GF-D8 (cell line): Measurements from ENCODE around the gene UST.
"Not testable (repeated sequence)": the region's sequence is repeated elsewhere in the genome, so short reads cannot be mapped to it uniquely, and the experiment has no call there.

ENCODE experiments used
- DNase-seq: peaks from one replicate; lab custom pipeline; 2025; lab: John Stamatoyannopoulos, UW

UST gene

DNA sequence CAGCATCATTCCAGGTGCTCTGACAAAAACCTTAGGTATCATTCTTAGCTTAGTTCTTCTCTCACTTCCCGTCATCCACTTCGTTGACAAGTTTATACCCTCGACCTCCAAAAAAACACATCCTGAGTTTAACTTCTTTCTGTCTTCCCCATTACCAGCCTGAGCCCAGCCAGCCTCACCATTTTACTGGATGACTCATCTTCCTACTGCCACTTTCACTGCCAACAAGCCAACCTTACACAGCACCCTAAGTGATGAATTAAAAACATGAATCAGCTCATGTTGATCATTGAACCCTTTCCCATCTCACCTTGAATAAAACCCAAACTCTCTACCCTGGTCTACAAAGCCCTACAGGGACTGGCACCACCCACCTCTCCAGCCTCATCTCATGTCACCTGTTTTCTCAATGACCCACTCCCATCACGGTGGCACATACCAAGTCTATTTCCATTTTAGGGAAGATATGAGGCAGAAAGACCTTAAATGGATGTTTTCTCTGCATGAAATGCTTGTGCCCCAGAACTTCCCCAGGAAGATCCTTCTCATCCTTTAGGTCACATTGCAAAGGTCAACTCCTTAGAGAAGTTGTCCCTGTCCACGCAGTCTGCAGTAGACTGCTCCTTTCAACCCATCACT lies 9.9 kb upstream of the UST start:
- DNase-seq, result no peak

DNA sequence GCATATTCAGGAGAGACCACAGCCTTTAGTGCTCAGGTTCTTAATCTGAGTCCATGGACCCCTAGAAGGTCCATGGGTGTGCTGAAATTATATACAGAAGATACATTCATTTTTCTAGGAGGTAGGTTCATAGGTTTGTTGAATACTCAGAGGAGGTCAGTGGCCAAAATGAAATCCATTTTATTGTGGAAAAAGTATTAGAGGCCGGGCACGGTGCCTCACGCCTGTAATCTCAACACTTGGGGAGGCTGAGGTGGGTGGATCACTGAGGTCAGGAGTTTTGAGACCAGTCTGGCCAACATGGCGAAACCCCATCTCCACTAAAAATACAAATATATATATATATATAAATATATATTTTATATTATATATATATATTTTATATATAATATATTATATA lies 9.0 kb upstream of the UST start:
- no peak for DNase-seq

DNA sequence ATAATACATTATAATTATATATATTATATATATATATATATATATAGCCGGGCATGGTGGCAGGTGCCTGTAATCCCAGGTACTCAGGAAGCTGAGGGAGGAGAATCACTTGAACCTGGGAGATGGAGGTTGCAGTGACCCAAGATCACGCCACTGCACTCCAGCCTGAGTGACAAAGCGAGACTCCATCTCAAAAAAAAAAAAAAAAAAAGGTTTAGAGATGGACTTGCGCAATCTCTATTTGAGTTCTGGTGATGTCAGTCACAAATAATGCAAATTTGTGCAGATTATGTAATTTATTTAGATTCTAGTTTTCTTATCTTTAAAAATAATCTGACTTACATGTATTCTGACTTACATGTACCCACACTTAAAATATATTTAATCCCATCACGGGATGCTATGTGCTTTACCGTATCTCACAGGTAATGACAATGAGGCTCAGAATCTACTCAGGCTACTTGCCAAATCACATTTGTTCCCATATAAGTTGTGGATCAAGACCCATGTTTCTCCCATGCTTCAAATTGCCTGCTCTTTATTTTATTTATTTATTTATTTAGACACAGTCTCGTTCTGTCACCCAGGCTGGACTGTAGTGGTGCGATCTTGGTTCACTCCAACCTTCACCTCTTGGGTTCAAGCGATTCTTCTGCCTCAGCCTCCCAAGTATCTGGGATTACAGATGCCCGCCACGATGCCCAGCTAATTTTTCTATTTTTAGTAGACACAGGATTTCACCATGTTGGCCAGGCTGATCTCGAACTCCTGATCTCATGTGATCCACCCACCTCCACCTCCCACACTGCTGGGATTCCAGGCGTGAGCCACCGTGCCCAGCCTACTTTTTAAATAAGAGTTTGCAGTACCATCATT lies 7.6 kb upstream of the UST start:
- DNase-seq, result no peak

DNA sequence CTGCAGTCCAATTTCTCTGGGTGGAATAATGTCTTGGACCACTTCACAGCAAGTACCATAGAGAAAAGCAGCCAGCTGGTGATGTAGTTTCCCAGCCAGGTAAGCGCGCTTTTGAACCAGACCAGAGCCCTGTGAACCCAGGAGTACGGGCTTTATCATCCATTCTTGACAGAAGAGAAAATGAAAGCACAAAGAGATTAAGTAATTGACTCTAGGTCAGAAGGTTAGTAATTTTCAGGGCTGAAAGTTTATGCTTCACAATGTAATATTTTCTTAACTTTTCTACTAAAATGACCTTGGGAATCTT lies 7.1 kb upstream of the UST start:
- DNase-seq, result no peak

DNA sequence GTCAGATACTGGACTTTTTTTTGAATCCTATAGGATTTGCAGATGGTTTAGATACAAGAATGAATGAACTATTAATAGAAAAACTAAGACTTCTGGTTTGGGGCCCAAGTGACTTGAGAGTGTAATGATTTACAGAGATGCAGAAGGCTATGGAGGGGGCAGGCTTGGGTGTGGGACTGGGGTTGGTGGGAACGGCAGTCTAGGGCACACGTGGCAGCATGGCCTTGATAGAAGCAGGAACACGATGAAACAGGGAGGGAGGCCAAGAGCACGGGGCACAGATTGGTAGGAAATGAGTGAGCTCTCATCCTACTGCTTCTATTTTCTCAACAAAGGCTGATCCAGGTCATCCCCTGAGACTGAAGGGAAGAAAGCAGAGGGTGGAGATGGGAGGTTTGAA lies 3.4 kb upstream of the UST start:
- DNase-seq, result no peak

DNA sequence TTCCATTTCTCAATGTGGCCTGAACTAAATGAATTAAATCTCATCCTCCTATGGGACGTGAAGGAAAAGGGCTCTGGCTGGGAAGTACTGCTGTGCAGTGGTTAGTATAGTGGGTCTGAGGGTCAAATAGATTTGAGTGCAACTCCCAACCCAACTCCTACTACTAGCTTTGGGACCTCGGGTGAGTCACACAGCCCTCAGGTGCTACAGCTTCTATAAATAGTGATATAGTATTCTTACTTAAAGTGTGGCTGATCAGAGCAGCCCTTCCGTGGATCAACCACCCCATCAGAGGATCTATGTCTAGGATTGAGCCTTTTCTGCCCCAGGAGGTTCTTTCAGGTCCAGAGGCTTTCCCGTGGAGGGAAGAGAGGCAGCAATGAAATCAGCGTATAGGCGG lies 904 bp upstream of the UST start:
- no peak for DNase-seq

DNA sequence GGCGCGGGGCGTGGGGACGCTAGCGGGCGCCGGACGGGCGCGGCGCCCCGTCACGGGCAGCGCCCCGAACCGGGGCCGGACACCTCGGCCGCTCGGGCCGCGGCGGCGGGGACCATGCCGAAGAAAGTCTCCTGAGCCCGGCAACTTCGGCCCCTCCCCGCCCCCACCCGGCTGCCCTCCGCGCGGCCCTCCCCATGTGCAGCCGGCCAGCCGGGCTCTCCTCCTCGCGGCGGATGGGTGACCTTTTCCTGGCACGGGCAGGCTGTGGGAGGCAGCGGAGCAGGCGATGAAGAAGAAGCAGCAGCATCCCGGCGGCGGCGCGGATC lies 278 bp downstream of the UST start:
- no peak for DNase-seq

DNA sequence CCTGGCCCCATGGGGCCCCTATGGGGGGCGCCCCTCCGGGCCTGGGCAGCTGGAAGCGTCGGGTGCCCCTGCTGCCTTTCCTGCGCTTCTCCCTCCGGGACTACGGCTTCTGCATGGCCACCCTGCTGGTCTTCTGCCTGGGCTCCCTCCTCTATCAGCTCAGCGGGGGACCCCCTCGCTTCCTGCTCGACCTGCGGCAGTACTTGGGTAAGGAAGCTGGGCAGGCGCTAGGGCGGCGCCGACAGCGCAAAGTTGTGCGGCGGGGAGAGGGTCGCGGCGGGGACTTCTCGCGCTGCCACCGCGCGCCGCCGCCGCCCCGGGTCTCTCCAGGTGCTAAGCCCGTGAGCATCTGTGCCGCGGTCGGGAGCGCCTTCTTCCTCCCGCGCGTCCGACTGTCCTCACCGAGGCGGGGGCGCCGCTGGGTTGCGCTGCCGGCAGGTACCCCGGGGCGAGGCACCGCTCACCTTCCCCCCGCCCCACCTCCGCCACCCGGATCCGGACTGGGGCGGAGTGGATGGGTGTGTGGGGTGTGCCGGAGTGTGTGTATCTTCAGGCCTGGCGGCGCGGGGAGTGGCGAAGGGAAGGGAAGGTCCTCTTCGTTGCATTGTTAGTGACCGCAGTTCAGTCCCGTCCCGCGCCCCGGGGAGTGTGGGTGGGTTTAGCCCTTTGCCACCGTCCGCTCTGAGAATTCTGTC lies 788 bp downstream of the UST start:
- DNase-seq, result no peak

DNA sequence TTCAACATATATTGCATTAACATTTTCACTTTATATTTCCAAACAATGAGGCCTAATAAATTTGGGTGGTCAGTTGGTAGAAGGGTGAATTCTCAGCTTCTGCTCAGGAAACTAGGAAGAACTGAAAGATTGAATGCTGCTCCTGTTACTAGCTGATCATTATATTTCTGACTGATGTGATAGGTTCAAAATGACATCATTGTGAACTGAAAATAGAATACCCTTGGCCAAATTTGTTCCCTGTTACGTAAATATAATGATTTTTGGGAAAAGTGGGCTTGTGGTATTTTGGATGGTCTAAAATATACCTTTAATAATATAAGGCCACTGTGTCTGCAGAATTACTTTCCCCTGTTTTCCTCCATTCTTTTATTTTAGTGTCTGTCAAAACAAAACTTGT lies 2.8 kb downstream of the UST start:
- no peak for DNase-seq

DNA sequence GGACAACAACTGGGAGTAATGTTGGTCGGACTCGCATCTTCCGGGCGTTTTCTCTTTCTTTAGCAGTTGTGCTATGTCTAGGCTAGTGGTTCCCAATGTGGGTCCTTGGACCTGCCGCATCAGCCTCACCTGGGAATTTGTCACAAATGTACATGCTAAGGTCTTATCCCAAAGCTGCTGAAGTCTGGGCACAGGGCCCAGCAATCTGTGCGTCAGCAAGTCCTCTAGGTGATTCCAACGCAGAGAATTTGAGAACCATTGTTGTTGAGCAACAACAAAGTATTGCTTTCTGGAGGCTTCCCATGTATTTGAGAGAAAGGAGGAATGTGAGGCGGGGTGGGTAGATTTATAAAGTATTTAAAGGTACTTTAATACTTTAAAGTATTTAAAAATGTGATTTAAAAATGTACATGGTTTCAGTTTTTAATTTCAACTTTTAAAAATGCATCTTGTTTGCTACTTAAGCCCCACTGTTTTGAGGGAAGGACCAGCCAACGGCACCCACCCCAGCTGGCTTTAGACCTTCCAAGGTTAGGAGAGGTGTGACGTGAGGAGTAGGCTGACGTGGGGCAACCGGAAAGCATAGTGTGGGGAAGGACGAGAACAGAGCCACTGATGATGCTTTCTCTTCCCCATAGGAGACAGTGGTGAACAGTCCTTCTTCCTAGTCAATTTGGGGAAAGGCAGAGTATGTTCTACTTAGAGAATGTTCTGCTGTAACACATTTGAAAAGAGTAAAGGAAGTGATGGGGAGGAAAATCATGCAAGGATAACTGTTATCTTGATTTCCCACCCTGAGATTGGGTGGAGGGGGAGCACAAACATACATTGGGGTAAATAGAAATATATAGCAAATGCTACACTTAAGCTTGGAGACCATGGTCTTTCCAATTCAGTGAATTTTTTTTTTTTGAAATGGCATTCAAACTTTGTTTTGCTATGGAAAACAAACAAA lies 4.3 kb downstream of the UST start:
- no peak for DNase-seq

DNA sequence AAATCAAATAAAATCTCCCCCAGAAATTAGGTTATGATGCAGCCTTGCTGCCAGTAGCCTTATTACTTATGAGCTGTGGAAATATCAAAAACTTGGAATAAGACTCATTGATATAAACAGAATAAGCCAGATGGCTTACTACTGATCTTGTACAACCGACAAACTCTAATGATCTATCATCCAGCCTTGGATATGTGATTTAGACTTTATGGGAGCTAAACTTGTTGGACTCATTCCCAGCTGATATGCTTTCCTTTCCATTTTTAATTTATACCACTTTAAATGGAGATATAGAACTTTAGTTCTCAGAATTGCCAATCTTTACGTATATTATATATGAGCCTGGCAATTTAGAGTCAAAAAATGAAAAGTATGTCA lies 5.0 kb downstream of the UST start:
- DNase-seq, result no peak

DNA sequence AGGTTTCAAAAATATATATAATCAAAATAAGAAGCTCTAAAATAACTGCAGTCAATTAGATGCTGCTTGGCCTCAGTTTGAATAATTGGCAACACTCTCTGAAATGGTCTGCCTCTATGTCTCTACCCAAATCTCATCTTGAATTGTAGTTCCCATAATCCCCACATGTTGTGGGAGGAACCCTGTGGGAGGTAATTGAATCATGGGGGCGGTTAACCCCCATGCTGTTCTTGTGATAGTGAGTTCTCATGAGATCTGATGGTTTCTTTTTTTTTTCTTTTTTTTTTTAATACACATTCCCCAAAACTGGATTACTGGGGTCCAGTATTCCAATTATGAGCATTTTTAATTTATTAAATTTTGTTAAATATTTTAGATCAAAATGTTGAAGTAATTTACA lies 8.5 kb downstream of the UST start:
- not testable (repeated sequence) for DNase-seq

DNA sequence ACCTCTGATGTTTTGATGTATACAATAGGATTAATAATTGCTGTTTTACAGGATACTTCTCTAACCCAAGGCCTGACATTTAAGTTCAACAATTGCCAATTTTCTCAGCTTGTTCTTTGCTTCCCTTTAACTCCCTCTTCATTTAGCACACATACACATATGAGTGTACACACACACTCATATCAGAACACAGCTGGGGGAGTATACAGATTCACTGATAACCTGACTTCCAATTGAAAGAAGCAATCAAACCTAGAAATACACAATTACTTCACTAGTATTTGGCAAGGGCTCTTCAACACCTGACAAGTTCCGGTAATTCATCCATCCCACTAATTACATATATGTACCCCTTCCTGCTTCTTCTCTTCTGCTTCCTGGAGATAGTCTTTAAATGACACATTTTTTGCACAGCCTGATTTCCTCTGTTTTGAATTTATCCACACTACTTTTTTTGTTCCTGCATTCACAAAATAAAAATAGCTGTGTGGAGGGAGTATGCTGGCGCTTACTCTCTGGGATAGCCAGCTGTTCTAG lies 11.2 kb downstream of the UST start:
- no peak for DNase-seq

DNA sequence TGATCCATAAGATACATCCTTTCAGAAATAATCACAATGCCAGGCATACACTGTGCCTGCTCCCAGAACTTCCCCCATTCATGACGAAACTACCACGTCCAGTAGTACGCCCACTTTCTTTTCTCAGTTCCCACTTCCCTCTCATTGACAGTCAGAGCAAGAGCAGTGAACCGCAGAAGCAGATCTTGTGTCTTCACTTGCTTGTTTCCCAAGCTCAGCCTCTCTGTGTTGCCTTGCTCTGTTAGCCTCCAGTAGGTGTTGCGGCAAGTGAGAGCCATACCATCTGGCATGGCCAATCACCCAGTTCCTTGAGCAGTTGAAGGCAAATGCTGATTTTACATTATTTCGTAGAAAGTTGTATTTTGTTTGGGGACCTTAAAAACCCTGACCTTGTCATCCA lies 11.7 kb downstream of the UST start:
- no peak for DNase-seq

DNA sequence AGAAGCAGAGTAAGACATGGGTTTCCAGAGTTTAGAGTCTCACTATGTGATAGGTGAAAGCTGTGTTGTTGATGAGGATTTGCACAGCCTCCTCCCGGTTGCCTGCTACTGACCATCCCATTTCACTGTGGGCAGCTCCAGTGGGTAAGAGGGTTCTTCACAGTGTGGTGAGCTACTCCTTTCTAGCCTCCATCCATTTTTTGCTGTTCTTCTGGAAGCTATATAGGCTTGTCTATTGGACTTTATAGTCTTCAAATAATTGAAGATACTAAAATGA lies 13.4 kb downstream of the UST start:
- DNase-seq, result no peak

DNA sequence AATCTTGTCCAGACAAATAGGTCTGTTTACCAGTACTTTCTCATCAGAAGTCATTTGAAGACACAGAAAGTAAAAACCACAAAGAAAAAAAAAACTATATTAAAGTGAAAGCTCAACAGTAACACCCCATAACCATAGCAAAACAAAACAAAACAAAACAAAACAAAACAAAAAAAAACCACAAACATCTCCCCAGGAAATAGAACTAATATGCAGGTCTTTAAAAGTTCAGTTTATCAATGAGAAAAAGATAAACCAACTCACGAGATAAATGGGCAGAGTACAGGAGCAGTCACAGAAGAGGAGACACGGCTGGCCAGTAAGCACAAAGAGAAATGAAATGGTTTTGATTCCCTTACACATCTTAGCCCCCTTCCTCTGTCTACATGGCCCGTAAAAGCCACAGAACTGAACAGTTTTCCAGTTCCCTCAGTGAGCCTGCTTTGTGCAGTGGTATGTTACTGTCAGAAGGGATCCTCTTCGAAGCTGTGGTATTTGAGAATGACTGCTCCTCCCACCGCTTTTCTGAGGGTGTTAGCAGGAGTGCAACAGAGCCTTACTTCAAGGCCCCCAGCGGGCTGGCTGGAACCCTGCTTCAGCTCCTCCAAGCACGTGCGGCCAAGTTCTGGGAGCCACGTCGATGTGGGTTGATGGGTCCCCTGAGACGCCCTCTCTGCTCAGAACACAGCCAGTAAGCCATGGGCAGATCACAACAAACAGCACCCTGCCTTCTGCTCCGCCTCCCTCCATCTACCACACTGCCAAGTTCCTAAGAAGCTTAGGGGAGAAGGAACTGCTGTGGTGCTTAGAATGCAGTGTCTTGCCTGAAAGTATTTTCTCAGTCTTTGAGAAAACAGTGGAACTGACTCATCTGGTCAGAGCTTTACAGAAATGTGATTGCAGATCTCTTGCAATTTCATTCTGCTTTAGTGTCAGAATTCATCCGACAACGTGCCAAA lies 14.0 kb downstream of the UST start:
- DNase-seq, result no peak

DNA sequence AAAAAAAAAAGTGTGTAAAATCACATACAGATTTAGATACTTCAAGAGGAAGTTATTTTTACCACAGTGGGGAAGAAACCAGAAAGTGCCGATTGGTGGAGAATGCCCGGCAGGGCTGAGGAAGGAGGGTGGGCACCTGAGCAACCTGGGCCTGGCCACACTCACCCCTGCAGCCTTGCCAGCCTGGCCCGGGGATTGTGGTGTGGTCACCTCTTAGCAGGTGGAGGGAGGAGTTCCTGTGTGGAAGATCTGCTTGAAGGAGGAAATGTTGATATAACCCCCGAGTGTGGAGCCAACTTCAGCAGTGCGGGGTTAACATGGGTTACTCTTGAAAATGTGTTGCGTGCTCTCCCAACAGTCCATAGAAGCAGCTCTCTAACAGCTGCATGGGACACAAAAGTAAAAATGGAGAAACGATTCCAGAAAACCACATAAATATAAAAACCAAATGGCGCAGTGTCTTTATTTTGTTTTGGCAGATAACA lies 14.7 kb downstream of the UST start:
- DNase-seq, result no peak

DNA sequence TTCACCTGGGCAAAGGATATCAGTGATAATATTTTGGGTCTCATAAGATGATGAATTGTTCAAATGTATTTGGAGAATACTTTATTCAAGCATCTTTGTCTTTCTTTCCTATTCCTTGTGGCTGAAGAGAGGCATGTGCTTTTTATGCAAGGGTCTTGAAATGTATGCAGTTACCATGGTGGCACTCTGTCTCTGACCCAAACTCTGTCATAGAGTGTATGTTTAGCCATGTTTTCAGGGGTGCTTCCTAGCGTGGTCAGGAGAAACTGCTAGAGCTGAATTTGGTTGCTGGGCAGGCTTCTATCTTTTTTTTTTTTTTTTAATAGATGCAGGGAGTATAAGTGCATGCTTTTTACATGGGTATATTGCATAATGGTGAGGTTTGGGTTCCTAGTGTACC lies 15.4 kb downstream of the UST start:
- no peak for DNase-seq

DNA sequence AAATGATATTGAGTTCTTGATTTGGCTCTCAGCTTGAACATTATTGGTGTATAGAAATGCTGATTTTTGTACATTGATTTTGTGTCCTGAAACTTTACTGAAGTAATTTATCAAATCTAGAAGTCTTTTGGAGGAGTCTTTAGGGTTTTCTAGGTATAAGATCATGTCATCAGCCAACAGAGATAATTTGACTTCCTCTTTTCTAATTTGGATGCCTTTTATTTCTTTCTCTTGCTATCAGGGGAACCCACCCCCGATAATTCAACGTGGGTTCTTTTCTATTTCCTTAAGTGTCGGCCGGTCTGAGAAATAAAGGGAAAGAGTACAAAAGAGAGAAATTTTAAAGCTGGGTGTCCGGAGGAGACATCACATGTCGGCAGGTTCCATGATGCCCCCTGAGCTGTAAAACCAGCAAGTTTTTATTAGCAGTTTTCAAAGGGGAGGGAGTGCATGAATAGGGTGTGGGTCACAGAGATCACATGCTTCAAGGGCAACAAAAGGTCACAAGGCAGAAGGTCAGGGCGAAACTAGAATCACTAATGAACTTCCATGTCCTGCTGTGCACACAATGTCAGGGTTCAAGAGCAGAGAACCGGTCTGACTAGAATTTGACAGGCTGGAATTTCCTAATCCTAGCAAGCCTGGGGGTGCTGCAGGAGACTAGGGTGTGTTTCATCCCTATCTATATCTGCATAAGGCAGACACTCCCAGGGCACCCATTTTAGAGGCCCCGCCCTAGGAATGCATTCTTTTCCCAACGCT lies 17.6 kb downstream of the UST start:
- DNase-seq, result not testable (repeated sequence)
